ENCODE data around the gene ZNF319.

Gene ZNF319

GRCh38 chr16:57970970-57971369 lies 29.5 kb downstream of the ZNF319 start, which contains the start of gene CNGB1:
TSS of gene CNGB1 (minus strand) at chr16:57971128. CDS start at chr16:57967286, 3,842 bp downstream.
- DNase-seq, result no peak

GRCh38 chr16:57970319-57970718 lies 30.2 kb downstream of the ZNF319 start:
- DNase-seq, result no peak

- no peak for DNase-seq
Measured at GRCh38 chr16:57969451-57970123, 30.9 kb downstream of the ZNF319 start.

- DNase-seq, result no peak
Measured at GRCh38 chr16:57967916-57968315, 32.6 kb downstream of the ZNF319 start.

- no peak for DNase-seq
Measured at GRCh38 chr16:57966986-57967385, 33.5 kb downstream of the ZNF319 start.

GRCh38 chr16:57966204-57966771 lies 34.2 kb downstream of the ZNF319 start:
- DNase-seq, result no peak

GRCh38 chr16:57964157-57964700 lies 36.2 kb downstream of the ZNF319 start:
- DNase-seq, result no peak

GRCh38 chr16:57962756-57963155 lies 37.7 kb downstream of the ZNF319 start:
- no peak for DNase-seq

GRCh38 chr16:57962046-57962445 lies 38.4 kb downstream of the ZNF319 start:
- no peak for DNase-seq

GRCh38 chr16:57961538-57961937 lies 38.9 kb downstream of the ZNF319 start:
- no peak for DNase-seq

GRCh38 chr16:57960826-57961472 lies 39.5 kb downstream of the ZNF319 start:
- no peak for DNase-seq

- no peak for DNase-seq
Measured at GRCh38 chr16:57960310-57960709, 40.2 kb downstream of the ZNF319 start.

GRCh38 chr16:57959804-57960203 lies 40.7 kb downstream of the ZNF319 start:
- DNase-seq, result no peak

GRCh38 chr16:57959121-57959520 lies 41.4 kb downstream of the ZNF319 start:
- no peak for DNase-seq

GRCh38 chr16:57958544-57958943 lies 41.9 kb downstream of the ZNF319 start:
- DNase-seq, result no peak

GRCh38 chr16:57957673-57958392 lies 42.6 kb downstream of the ZNF319 start:
- no peak for DNase-seq

GRCh38 chr16:57956924-57957672 lies 43.4 kb downstream of the ZNF319 start:
- no peak for DNase-seq

- no peak for DNase-seq
Measured at GRCh38 chr16:57956270-57956808, 44.1 kb downstream of the ZNF319 start.

- DNase-seq, result no peak
Measured at GRCh38 chr16:57955572-57956188, 44.8 kb downstream of the ZNF319 start.

GRCh38 chr16:57953857-57954256 lies 46.6 kb downstream of the ZNF319 start:
- DNase-seq, result no peak

GRCh38 chr16:57952909-57953308 lies 47.6 kb downstream of the ZNF319 start:
- no peak for DNase-seq

All from stimulated activated CD4-positive, alpha-beta T cell treated with anti-CD3 and anti-CD28 coated beads, Interleukin-2, amount 100 ng/mL, for 48 hours (primary cell).